HG03442 (cell line): Measurements from ENCODE around the gene TMEM94.
"Not testable (repeated sequence)": the region's sequence is repeated elsewhere in the genome, so short reads cannot be mapped to it uniquely, and the experiment has no call there.

Experiments used
- ATAC-seq: cut with Tn5 transposase; IDR thresholded peaks from one replicate; pipeline ENCODE4 v1.9.1; 2021; ENCODE audit warnings: mild to moderate bottlenecking, moderate library complexity; ENCODE audit not compliant: unreplicated experiment

TMEM94 gene

GRCh38 chr17:75445296-75445695 is 11.1 kb upstream of the TMEM94 start:
- ATAC-seq: no peak

- not testable (repeated sequence) for ATAC-seq
Observed at GRCh38 chr17:75445896-75446295, 10.5 kb upstream of the TMEM94 start.

- no peak for ATAC-seq
Observed at GRCh38 chr17:75447951-75448856, 8.2 kb upstream of the TMEM94 start.

- no peak for ATAC-seq
Observed at GRCh38 chr17:75450270-75450669, 6.2 kb upstream of the TMEM94 start.

GRCh38 chr17:75454193-75454592 is 2.2 kb upstream of the TMEM94 start:
- no peak for ATAC-seq

- ATAC-seq: not testable (repeated sequence)
Observed at GRCh38 chr17:75454672-75455071, 1.8 kb upstream of the TMEM94 start.

GRCh38 chr17:75456039-75456416 is 407 bp upstream of the TMEM94 start:
- no peak for ATAC-seq

GRCh38 chr17:75457047-75457654 is 716 bp downstream of the TMEM94 start:
- no peak for ATAC-seq

GRCh38 chr17:75459246-75459589 is 2.8 kb downstream of the TMEM94 start:
- no peak for ATAC-seq

- no peak for ATAC-seq
Observed at GRCh38 chr17:75459590-75460267, 3.3 kb downstream of the TMEM94 start.

- ATAC-seq: no peak
Observed at GRCh38 chr17:75460295-75460694, 3.9 kb downstream of the TMEM94 start.

GRCh38 chr17:75463603-75464002 is 7.2 kb downstream of the TMEM94 start:
- no peak for ATAC-seq

- ATAC-seq: no peak
Observed at GRCh38 chr17:75465039-75465438, 8.6 kb downstream of the TMEM94 start.

GRCh38 chr17:75468291-75468754 is 11.9 kb downstream of the TMEM94 start:
- no peak for ATAC-seq

GRCh38 chr17:75468779-75469373 is 12.4 kb downstream of the TMEM94 start:
- ATAC-seq: no peak

- ATAC-seq: no peak
Observed at GRCh38 chr17:75471207-75471606, 14.8 kb downstream of the TMEM94 start.

- ATAC-seq: no peak
Observed at GRCh38 chr17:75472119-75472518, 15.7 kb downstream of the TMEM94 start.

- no peak for ATAC-seq
Observed at GRCh38 chr17:75473246-75473645, 16.8 kb downstream of the TMEM94 start.

- ATAC-seq: no peak
Observed at GRCh38 chr17:75474736-75475135, 18.3 kb downstream of the TMEM94 start.

- ATAC-seq: no peak
Observed at GRCh38 chr17:75475144-75475835, 18.9 kb downstream of the TMEM94 start.

- no peak for ATAC-seq
Observed at GRCh38 chr17:75475851-75476250, 19.4 kb downstream of the TMEM94 start.
